ENCODE measurements around the gene TIMM29. TPM values are rescaled to one million over a fixed set of nuclear protein-coding genes. Genes with fewer than 3 reads are reported as not detected.
"Not testable (repeated sequence)": the region's sequence is repeated elsewhere in the genome, so short reads cannot be mapped to it uniquely, and the experiment has no call there.

The TIMM29 gene
- total RNA-seq, 1 donor from 2014 or later, result 28.0 TPM

GRCh38 chr19:10936661-10937084, 8.1 kb downstream of the TIMM29 start:
- peaks cover 8% of the 10 kb centered on the region for H3K4me1 Mint-ChIP-seq
- peak overlapping the region; percentile 61 for H3K4me3 Mint-ChIP-seq
- no peaks in the 10 kb centered on the region for H3K27me3 Mint-ChIP-seq (ENCODE audit: low read depth)
- peak; percentile 59 for DNase-seq (ENCODE audit: low read depth, low spot score)
- peak; percentile 79 for TF ChIP-seq CTCF (conservative IDR thresholded peaks at IDR 0.05)
- no peaks in the 10 kb centered on the region for H3K36me3 Mint-ChIP-seq (ENCODE audit: low read depth)
- H3K9me3 Mint-ChIP-seq, result no peaks in the 10 kb centered on the region
- peak overlapping the region; percentile 78 for H3K27ac Mint-ChIP-seq (ENCODE audit: unreplicated experiment)

GRCh38 chr19:10941649-10942048, 13.0 kb downstream of the TIMM29 start:
- H3K9me3 Mint-ChIP-seq; H3K27ac Mint-ChIP-seq (ENCODE audit: unreplicated experiment); H3K27me3 Mint-ChIP-seq (ENCODE audit: low read depth); H3K36me3 Mint-ChIP-seq (ENCODE audit: low read depth); DNase-seq (ENCODE audit: low read depth, low spot score): not testable (repeated sequence)
- Mint-ChIP-seq H3K4me3 (peak overlapping the region; percentile 27), H3K4me1 (peaks cover 12% of the 10 kb centered on the region)

- not testable (repeated sequence) for DNase-seq (ENCODE audit: low read depth, low spot score); H3K9me3 Mint-ChIP-seq; H3K4me1 Mint-ChIP-seq; H3K36me3 Mint-ChIP-seq (ENCODE audit: low read depth); H3K27me3 Mint-ChIP-seq (ENCODE audit: low read depth); H3K4me3 Mint-ChIP-seq; H3K27ac Mint-ChIP-seq (ENCODE audit: unreplicated experiment)
Observed at GRCh38 chr19:10943412-10943811, 14.8 kb downstream of the TIMM29 start.

GRCh38 chr19:10945264-10945663, 16.7 kb downstream of the TIMM29 start:
- no peak overlapping the region for H3K4me3 Mint-ChIP-seq
- DNase-seq (ENCODE audit: low read depth, low spot score), result no peak
- H3K36me3 Mint-ChIP-seq (ENCODE audit: low read depth), result no peaks in the 10 kb centered on the region
- no peak overlapping the region for H3K27ac Mint-ChIP-seq (ENCODE audit: unreplicated experiment)
- no peak for TF ChIP-seq CTCF (conservative IDR thresholded peaks at IDR 0.05)
- no peaks in the 10 kb centered on the region for H3K9me3 Mint-ChIP-seq
- peaks cover 9% of the 10 kb centered on the region for H3K4me1 Mint-ChIP-seq
- H3K27me3 Mint-ChIP-seq (ENCODE audit: low read depth), result no peaks in the 10 kb centered on the region

DNA sequence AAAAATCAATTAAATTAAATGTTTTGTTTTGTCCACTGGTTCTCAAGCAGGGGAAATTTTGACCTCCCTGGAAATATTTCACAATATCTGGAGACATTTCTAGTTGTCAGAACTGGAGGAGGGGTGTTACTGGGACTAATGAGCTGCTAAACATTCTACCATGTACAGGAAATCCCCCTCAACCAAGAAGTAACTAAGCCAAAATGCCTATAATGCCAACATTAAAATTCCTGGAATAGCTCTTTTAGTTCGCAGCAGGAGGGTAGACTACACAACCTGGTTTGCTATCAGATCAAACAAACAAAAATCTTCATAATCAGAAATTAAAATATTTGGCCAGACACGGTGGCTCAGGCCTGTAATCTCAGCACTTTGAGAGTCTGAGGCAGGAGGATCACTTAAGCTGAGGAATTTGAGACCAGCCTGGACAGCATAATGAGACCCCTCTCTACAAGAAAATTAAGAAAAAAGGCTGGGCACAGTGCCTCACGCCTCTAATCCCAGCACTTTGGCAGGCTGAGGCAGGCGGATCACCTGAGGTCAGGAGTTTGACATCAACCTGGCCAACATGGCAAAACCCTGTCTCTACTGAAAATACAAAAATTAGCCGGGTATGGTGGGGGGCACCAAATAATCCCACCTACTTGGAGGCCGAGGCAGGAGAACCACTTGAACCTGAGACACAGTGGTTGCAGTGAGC, 18.5 kb downstream of the TIMM29 start:
- H3K9me3 Mint-ChIP-seq, result no peaks in the 10 kb centered on the region
- no peak for TF ChIP-seq CTCF (conservative IDR thresholded peaks at IDR 0.05)
- no peak overlapping the region for H3K27ac Mint-ChIP-seq (ENCODE audit: unreplicated experiment)
- H3K4me1 Mint-ChIP-seq, result peaks cover 2% of the 10 kb centered on the region
- DNase-seq (ENCODE audit: low read depth, low spot score), result no peak
- no peaks in the 10 kb centered on the region for H3K36me3 Mint-ChIP-seq (ENCODE audit: low read depth)
- H3K4me3 Mint-ChIP-seq, result no peak overlapping the region
- no peaks in the 10 kb centered on the region for H3K27me3 Mint-ChIP-seq (ENCODE audit: low read depth)

DNA sequence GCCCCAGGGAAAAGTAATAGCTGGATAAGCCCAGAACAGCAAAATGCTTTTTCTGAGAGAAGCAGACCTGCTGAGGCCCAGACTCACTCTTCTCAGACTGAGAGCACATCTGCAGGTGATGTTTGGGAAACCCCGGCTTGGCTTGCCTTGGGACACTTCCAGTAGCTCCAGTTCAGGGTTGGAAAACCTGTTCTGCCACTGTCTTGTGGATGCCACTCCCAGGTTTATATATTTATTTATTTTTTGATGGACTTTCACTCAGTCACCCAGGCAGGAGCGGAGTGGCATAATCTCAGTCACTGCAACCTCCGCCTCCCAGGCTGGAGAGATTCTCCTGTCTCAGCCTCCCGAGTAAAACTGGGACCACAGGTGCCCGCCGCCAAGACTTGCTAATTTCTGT, 24.2 kb downstream of the TIMM29 start:
- no peak for TF ChIP-seq CTCF (conservative IDR thresholded peaks at IDR 0.05)
- no peaks in the 10 kb centered on the region for H3K9me3 Mint-ChIP-seq
- no peak for DNase-seq (ENCODE audit: low read depth, low spot score)
- no peak overlapping the region for H3K4me3 Mint-ChIP-seq
- no peaks in the 10 kb centered on the region for H3K4me1 Mint-ChIP-seq
- no peaks in the 10 kb centered on the region for H3K36me3 Mint-ChIP-seq (ENCODE audit: low read depth)
- H3K27me3 Mint-ChIP-seq (ENCODE audit: low read depth), result no peaks in the 10 kb centered on the region
- H3K27ac Mint-ChIP-seq (ENCODE audit: unreplicated experiment), result no peak overlapping the region

DNA sequence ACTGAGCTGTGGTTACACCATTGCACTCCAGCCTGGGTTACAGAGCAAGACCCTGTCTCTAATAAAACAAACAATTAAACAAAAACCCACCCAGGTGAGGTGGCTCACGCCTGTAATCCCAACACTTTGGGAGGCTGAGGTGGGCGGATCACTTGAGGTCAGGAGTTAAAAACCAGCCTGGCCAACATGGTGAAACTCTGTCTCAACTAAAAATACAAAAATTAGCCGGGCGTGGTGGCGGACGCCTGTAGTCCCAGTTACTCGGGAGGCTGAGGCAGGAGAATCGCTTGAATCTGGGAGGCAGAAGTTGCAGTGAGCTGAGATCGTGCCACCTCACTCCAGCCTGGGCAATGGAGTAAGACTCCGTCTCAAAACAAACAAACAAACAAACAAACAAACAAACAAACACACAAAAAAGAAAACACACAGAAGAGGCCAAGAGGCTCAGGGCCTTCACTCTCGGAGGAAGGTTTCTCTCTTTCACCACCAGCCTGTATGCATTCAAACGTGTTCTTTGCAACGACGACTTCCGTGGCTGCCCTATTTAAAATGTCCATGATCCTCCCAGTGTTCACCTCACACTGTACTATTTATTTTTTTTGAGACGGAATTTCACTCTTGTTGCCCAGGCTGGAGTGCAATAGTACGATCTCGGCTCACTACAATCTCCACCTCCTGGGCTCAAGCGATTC, 30.8 kb downstream of the TIMM29 start:
- Mint-ChIP-seq H3K4me1 (peaks cover 23% of the 10 kb centered on the region), H3K4me3 (peak overlapping the region; percentile 92), H3K27ac (ENCODE audit: unreplicated experiment) (peak overlapping the region; percentile 95)
- not testable (repeated sequence) for H3K27me3 Mint-ChIP-seq (ENCODE audit: low read depth); H3K36me3 Mint-ChIP-seq (ENCODE audit: low read depth); H3K9me3 Mint-ChIP-seq; DNase-seq (ENCODE audit: low read depth, low spot score)
